GM12878 (cell line): ENCODE results near the gene CDC45. TPM values are rescaled to one million over a fixed set of nuclear protein-coding genes. Genes with fewer than 3 reads are reported as not detected.
A peak's percentile ranks its signal among the peaks of the same experiment; 100 is the strongest.

Source experiments
- ATAC-seq: fragments of 200-7000 bp; cut with Tn5 transposase; 3 replicates; pipeline ENCODE4 v1.9.1; 2020; ENCODE audit warnings: mild to moderate bottlenecking, moderate library complexity
- BruUV-seq: library from RNA; stranded (reverse); fragments of 400-500 nt; replicated peaks from 2 replicates; lab custom pipeline; 2021; lab: Mats Ljungman, UMichigan
- CTCF ChIA-PET: fragments of 300-600 bp; sonication (Branson Sonifier 250); formaldehyde crosslinking; extraction: SDS; loops from one replicate; lab custom pipeline; 2021; ENCODE audit warnings: inconsistent platforms; lab: Yijun Ruan, JAX
- POLR2A ChIA-PET: fragments of 350-600 bp; formaldehyde crosslinking; extraction: SDS; loops from one replicate; lab custom pipeline; 2021; ENCODE audit warnings: inconsistent platforms; lab: Charles Lee
- RAD21 ChIA-PET: fragments of 300-600 bp; sonication (Branson Sonifier 250); formaldehyde crosslinking; loops from one replicate; lab custom pipeline; 2023; ENCODE audit warnings: antibody characterized with exemption; ENCODE audit not compliant: unreplicated experiment; lab: Charles Lee
- SMC1A ChIA-PET: fragments of 300-600 bp; sonication (Branson Sonifier 250); formaldehyde crosslinking; loops from one replicate; lab custom pipeline; 2023; ENCODE audit not compliant: unreplicated experiment, uncharacterized antibody; lab: Charles Lee
- DNase-seq: peaks from one replicate; pipeline ENCODE4 v3.0.0-alpha.2; 2011; ENCODE audit warnings: low read depth, low spot score
- FAIRE-seq: peaks from 3 replicates; lab custom pipeline; 2011; peaks lifted over from hg19 to GRCh38; lab: Jason Lieb, UNC
- H2AFZ ChIP-seq: 2 replicates; pipeline ENCODE4 v1.6.0; 2011; ENCODE audit warnings: low read depth, low read length, control low read depth; ENCODE audit not compliant: control insufficient read depth
- H3K27ac ChIP-seq: 2 replicates; pipeline ENCODE4 v1.5.1; 2011; ENCODE audit warnings: control low read depth; ENCODE audit not compliant: control insufficient read depth, insufficient read depth
- H3K27me3 ChIP-seq, 2 experiments: replicated peaks in 1 of 2; 2 replicates each; pipeline versions ENCODE4 v1.6.0 to v1.6.1; 2011; ENCODE audit warnings: low read length in 1 of 2; ENCODE audit not compliant: control insufficient read depth in 2 of 2, insufficient read depth in 2 of 2
- H3K36me3 ChIP-seq, 2 experiments: 2 replicates each; pipeline ENCODE4 v1.5.1; 2011; ENCODE audit warnings: low read length in 1 of 2; ENCODE audit not compliant: control insufficient read depth in 2 of 2, insufficient read depth in 2 of 2
- H3K4me1 ChIP-seq: 2 replicates; pipeline ENCODE4 v1.6.1; 2011; ENCODE audit warnings: mild to moderate bottlenecking, low read length, moderate library complexity, mixed read lengths; ENCODE audit not compliant: control insufficient read depth, insufficient read depth
- H3K4me2 ChIP-seq: 2 replicates; pipeline ENCODE4 v1.6.0; 2011; ENCODE audit warnings: control low read depth; ENCODE audit not compliant: control insufficient read depth, insufficient read depth
- H3K4me3 ChIP-seq: fragments of 200-600 bp; sonication (generic); 2 replicates; pipeline ENCODE4 v1.5.1; 2016
- H3K79me2 ChIP-seq: 2 replicates; pipeline ENCODE4 v1.6.0; 2011; ENCODE audit warnings: low read length; ENCODE audit not compliant: control insufficient read depth, insufficient read depth
- H3K9ac ChIP-seq: 2 replicates; pipeline ENCODE4 v1.8.0; 2011; ENCODE audit warnings: low read length, control low read depth, mixed read lengths; ENCODE audit not compliant: control insufficient read depth, insufficient read depth
- H3K9me3 ChIP-seq: replicated peaks from 3 replicates; pipeline ENCODE4 v1.5.1; 2011; ENCODE audit warnings: mild to moderate bottlenecking, low read length; ENCODE audit not compliant: control insufficient read depth, insufficient read depth
- H4K20me1 ChIP-seq: 2 replicates; pipeline ENCODE4 v1.6.0; 2011; ENCODE audit not compliant: control insufficient read depth, insufficient read depth
- ASH2L ChIP-seq: fragments of 300-600, 200-600 bp; sonication (generic); IDR thresholded peaks from 2 replicates; pipeline ENCODE4 v1.6.1; 2017; ENCODE audit warnings: low read depth, mild to moderate bottlenecking, borderline replicate concordance
- BCLAF1 ChIP-seq: fragments of 450-650 bp; IDR thresholded peaks from 2 replicates; pipeline ENCODE4 v1.6.1; 2017; ENCODE audit warnings: antibody characterized with exemption, mild to moderate bottlenecking, moderate library complexity
- GATAD2B ChIP-seq: fragments of 450-650 bp; conservative IDR thresholded peaks from 2 replicates; pipeline ENCODE4 v1.6.1; 2017; ENCODE audit warnings: low read depth, mild to moderate bottlenecking, moderate library complexity
- IKZF1 ChIP-seq: fragments of 450-650 bp; conservative IDR thresholded peaks from 2 replicates; pipeline ENCODE4 v1.6.1; 2017; ENCODE audit warnings: antibody characterized with exemption, mild to moderate bottlenecking
- IRF4 ChIP-seq: IDR thresholded peaks from 2 replicates; pipeline ENCODE4 v1.6.1; 2011; ENCODE audit warnings: low read depth, low read length
- NR2C1 ChIP-seq: fragments of 450-650 bp; IDR thresholded peaks from 2 replicates; pipeline ENCODE4 v1.6.1; 2017; ENCODE audit warnings: antibody characterized with exemption, mild to moderate bottlenecking, moderate library complexity
- POLR2A ChIP-seq: IDR thresholded peaks from 2 replicates; pipeline ENCODE4 v1.6.1; 2011; ENCODE audit warnings: low read depth, mild to moderate bottlenecking, low read length
- RB1 ChIP-seq: fragments of 450-650 bp; formaldehyde crosslinking; IDR thresholded peaks from 2 replicates; pipeline ENCODE4 v1.6.1; 2017; ENCODE audit warnings: mild to moderate bottlenecking, borderline replicate concordance
- REST ChIP-seq: IDR thresholded peaks from 2 replicates; pipeline ENCODE4 v1.6.1; 2012; ENCODE audit warnings: mild to moderate bottlenecking, low read depth, low read length
- RUNX3 ChIP-seq: IDR thresholded peaks from 2 replicates; pipeline ENCODE4 v1.6.1; 2012; ENCODE audit warnings: low read length, inconsistent platforms
- TARDBP ChIP-seq: IDR thresholded peaks from 2 replicates; pipeline ENCODE4 v1.6.1; 2016; ENCODE audit warnings: borderline replicate concordance
- ZBTB40 ChIP-seq: fragments of 450-650 bp; IDR thresholded peaks from 2 replicates; pipeline ENCODE4 v1.6.1; 2016; ENCODE audit warnings: mild to moderate bottlenecking, moderate library complexity, borderline replicate concordance
- ZNF24 ChIP-seq: fragments of 450-650 bp; IDR thresholded peaks from 2 replicates; pipeline ENCODE4 v1.6.1; 2017; ENCODE audit warnings: antibody characterized with exemption, mild to moderate bottlenecking
- WGBS: methylation state at CpG from one replicate; pipeline ENCODE4 v1.1.6; 2016; ENCODE audit warnings: low lambda C conversion rate; ENCODE audit not compliant: insufficient replicate concordance, insufficient coverage; ENCODE audit errors: missing lambda C conversion rate; 5-methylcytosine and 5-hydroxymethylcytosine counted together
- in situ Hi-C: fragments of 300-500 bp; cut with MboI; formaldehyde crosslinking; loops from 9 replicates; pipeline ENCODE4 v1.14.3; 2018; ENCODE audit warnings: mixed read lengths
- intact Hi-C: fragments of 100-400 bp; cut with micrococcal nuclease; formaldehyde crosslinking; loops from one replicate; pipeline ENCODE4 v1.14.2; 2022; ENCODE audit not compliant: unreplicated experiment
- polyA plus RNA-seq, 11 experiments: library from polyadenylated mRNA; depleted of rRNA in 4 of 11; unstranded in 6 of 11; stranded (reverse) in 5 of 11; fragments of >200 nt; fragmentation: Nextera tagmentation in 4 of 11; fragmentation: Illumina TruSeq in 1 of 11; extraction: Ambion mirVana in 4 of 11; extraction: Trizol in 1 of 11; gene quantifications; 1 replicate in 1 of 11; 2 replicates in 10 of 11; pipeline versions ENCODE4 v1.2.1 to v1.2.3, GENCODE V29; 2011 to 2016; ENCODE audit warnings: inconsistent platforms in 2 of 11, missing spikeins in 2 of 11, low read depth in 1 of 11
- total RNA-seq, 4 experiments: library from RNA; depleted of rRNA in 3 of 4; stranded (reverse); fragments of >200 nt in 3 of 4; fragmentation: Illumina TruSeq in 1 of 4; extraction: Trizol in 1 of 4; gene quantifications; 2 replicates each; pipeline versions ENCODE4 v1.2.1 to v1.2.3, GENCODE V29; 2013 to 2021

The CDC45 gene
- total and polyA plus RNA-seq, 10 of the 15 experiments (the other 5 are each of a cell fraction or from before 2014, with no cell fraction given), result 40.8 to 88.5 (median 54.2) TPM

GRCh38 chr22:19504900-19505734, 25.4 kb downstream of the CDC45 start (continued):
- no peak for TF ChIP-seq ZBTB40
- no peak for TF ChIP-seq RB1
- TF ChIP-seq TARDBP, result no peak
- TF ChIP-seq IRF4, result no peak
- TF ChIP-seq ZNF24, result no peak

- ATAC-seq (no peak), DNase-seq (no peak), FAIRE-seq (no peak)
- SMC1A ChIA-PET, result no interaction called here
- in situ Hi-C loops, result no loop called here
- Histone ChIP-seq H3K27me3 (no peaks in the 10 kb centered on the region), H3K9me3 (no peaks in the 10 kb centered on the region), H3K4me1 (no peaks in the 10 kb centered on the region), H4K20me1 (no peaks in the 10 kb centered on the region), H3K36me3 (peaks cover 11 to 12% of the 10 kb centered on the region in 2 experiments; a peak in 3 of 4 replicates), H3K4me2 (no peak overlapping the region), H3K9ac (no peak overlapping the region), H3K27ac (no peak overlapping the region), H2AFZ (no peak overlapping the region), H3K79me2 (no peaks in the 10 kb centered on the region), H3K4me3 (no peak overlapping the region)
- POLR2A ChIA-PET, result no interaction called here
- WGBS, result 100% methylated on average over 5 of the region's 5 CpGs
- TF ChIP-seq RUNX3 (no peak), IKZF1 (no peak), GATAD2B (no peak), ASH2L (no peak), REST (no peak), POLR2A (0 out of 2 replicates have a peak, but pooled peaks have one; percentile 16), BCLAF1 (no peak), NR2C1 (no peak)
- CTCF ChIA-PET, result no interaction called here
- intact Hi-C loops, result no loop called here
- RAD21 ChIA-PET, result no interaction called here
- no TSS peak for BruUV-seq
These were observed 26.0 kb downstream of the CDC45 start for GRCh38 chr22:19505735-19506126.
